Kidney capillary endothelial cell (primary cell): ENCODE data around the gene DOCK4.

Experiments
- DNase-seq: peaks from one replicate; pipeline ENCODE4 v3.0.0-alpha.2; 2018; ENCODE audit warnings: low spot score

The DOCK4 gene

GRCh38 chr7:111903797-111904196 is 302.4 kb downstream of the DOCK4 start:
- no peak for DNase-seq

GRCh38 chr7:111903016-111903415 is 303.2 kb downstream of the DOCK4 start:
- no peak for DNase-seq

- no peak for DNase-seq
Measured at GRCh38 chr7:111900283-111900682, 305.9 kb downstream of the DOCK4 start.

- DNase-seq: no peak
Measured at GRCh38 chr7:111895049-111895448, 311.1 kb downstream of the DOCK4 start.

- no peak for DNase-seq
Measured at GRCh38 chr7:111894518-111894917, 311.7 kb downstream of the DOCK4 start.

- DNase-seq: no peak
Measured at GRCh38 chr7:111893190-111893589, 313.0 kb downstream of the DOCK4 start.

GRCh38 chr7:111892588-111892987 is 313.6 kb downstream of the DOCK4 start:
- DNase-seq: no peak

- DNase-seq: peak; percentile 14
Measured at GRCh38 chr7:111887734-111888133, 318.5 kb downstream of the DOCK4 start.

- no peak for DNase-seq
Measured at GRCh38 chr7:111886233-111886632, 320.0 kb downstream of the DOCK4 start.

GRCh38 chr7:111883241-111883640 is 323.0 kb downstream of the DOCK4 start:
- no peak for DNase-seq

GRCh38 chr7:111878785-111879184 is 327.4 kb downstream of the DOCK4 start:
- DNase-seq: no peak

GRCh38 chr7:111877931-111878330 is 328.3 kb downstream of the DOCK4 start:
- no peak for DNase-seq

- peak; percentile 46 for DNase-seq
Measured at GRCh38 chr7:111873963-111874690, 332.1 kb downstream of the DOCK4 start.

- no peak for DNase-seq
Measured at GRCh38 chr7:111873326-111873646, 332.9 kb downstream of the DOCK4 start.

GRCh38 chr7:111872450-111873325 is 333.5 kb downstream of the DOCK4 start:
- DNase-seq: no peak

- no peak for DNase-seq
Measured at GRCh38 chr7:111871283-111871682, 334.9 kb downstream of the DOCK4 start.

- no peak for DNase-seq
Measured at GRCh38 chr7:111869280-111869679, 336.9 kb downstream of the DOCK4 start.

- DNase-seq: no peak
Measured at GRCh38 chr7:111867348-111867931, 338.8 kb downstream of the DOCK4 start.

GRCh38 chr7:111866787-111867186 is 339.4 kb downstream of the DOCK4 start:
- no peak for DNase-seq

GRCh38 chr7:111865430-111865829 is 340.8 kb downstream of the DOCK4 start:
- DNase-seq: no peak

- no peak for DNase-seq
Measured at GRCh38 chr7:111864291-111864976, 341.8 kb downstream of the DOCK4 start.

- no peak for DNase-seq
Measured at GRCh38 chr7:111863269-111863668, 342.9 kb downstream of the DOCK4 start.
